ENCODE results near the gene NEAT1.
"Not testable (repeated sequence)": the region's sequence is repeated elsewhere in the genome, so short reads cannot be mapped to it uniquely, and the experiment has no call there.

Gene NEAT1

GRCh38 chr11:65404210-65404609 is 18.4 kb upstream of the NEAT1 start:
- Histone ChIP-seq H3K9me3 (ENCODE audit: low read length) (no peaks in the 10 kb centered on the region), H3K4me1 (ENCODE audit: insufficient read depth, low read length) (no peaks in the 10 kb centered on the region), H3K4me3 (ENCODE audit: low read length) (no peak overlapping the region), H2AFZ (ENCODE audit: low read depth, low read length) (no peak overlapping the region), H3K27me3 (ENCODE audit: insufficient read depth, low read length) (no peaks in the 10 kb centered on the region), H3K36me3 (ENCODE audit: insufficient read depth, low read length) (peaks cover 33% of the 10 kb centered on the region)

- peaks cover 28% of the 10 kb centered on the region for H3K36me3 ChIP-seq (ENCODE audit: insufficient read depth, low read length)
- H3K4me3 ChIP-seq (ENCODE audit: low read length), result no peak overlapping the region
- no peaks in the 10 kb centered on the region for H3K4me1 ChIP-seq (ENCODE audit: insufficient read depth, low read length)
- no peak overlapping the region for H2AFZ ChIP-seq (ENCODE audit: low read depth, low read length)
- no peaks in the 10 kb centered on the region for H3K9me3 ChIP-seq (ENCODE audit: low read length)
- no peaks in the 10 kb centered on the region for H3K27me3 ChIP-seq (ENCODE audit: insufficient read depth, low read length)
These were observed 17.8 kb upstream of the NEAT1 start for GRCh38 chr11:65404638-65405339.

DNA sequence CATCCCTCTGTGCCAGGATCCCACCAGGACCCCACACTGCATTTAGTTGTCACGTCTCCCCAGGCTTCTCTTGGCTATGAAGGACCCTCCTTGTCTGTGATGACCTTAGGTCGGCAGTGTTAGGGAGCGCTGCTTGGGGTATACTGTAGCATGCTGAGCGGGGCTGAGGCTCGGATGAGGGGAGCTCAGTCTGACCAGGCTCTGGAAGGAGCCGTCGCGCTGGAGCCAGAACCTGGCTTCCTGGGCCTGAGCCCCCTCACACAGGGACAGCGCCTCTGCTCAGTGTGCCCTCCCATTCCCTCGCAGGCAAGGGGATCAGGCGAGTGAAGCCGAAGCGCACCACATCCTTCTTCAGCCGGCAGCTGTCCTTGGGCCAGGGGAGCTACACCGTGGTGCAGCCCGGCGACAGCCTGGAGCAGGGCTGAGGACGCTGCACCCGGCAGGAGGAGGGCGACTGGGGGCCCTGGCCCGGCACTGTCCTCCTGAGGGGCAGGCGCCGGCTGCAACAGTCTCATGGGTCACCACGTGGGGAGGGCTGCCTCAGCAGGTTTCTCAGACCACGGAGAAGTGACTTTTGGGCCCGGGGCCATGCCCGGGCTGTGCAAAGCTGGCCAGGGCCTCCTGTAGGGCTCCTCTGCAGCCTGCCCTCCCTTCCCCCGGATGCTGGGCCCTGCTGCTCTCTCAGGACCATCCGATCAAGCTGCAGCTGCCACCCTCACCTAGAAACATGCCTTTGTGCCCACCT is 11.5 kb upstream of the NEAT1 start:
- Histone ChIP-seq H3K27me3 (ENCODE audit: insufficient read depth, low read length) (no peaks in the 10 kb centered on the region), H3K9me3 (ENCODE audit: low read length) (no peaks in the 10 kb centered on the region), H2AFZ (ENCODE audit: low read depth, low read length) (no peak overlapping the region), H3K4me1 (ENCODE audit: insufficient read depth, low read length) (peaks cover 10% of the 10 kb centered on the region), H3K4me3 (ENCODE audit: low read length) (no peak overlapping the region), H3K36me3 (ENCODE audit: insufficient read depth, low read length) (peaks cover 8% of the 10 kb centered on the region)

- no peak overlapping the region for H2AFZ ChIP-seq (ENCODE audit: low read depth, low read length)
- H3K4me3 ChIP-seq (ENCODE audit: low read length), result no peak overlapping the region
- no peaks in the 10 kb centered on the region for H3K9me3 ChIP-seq (ENCODE audit: low read length)
- no peaks in the 10 kb centered on the region for H3K27me3 ChIP-seq (ENCODE audit: insufficient read depth, low read length)
- H3K36me3 ChIP-seq (ENCODE audit: insufficient read depth, low read length), result peaks cover 8% of the 10 kb centered on the region
- H3K4me1 ChIP-seq (ENCODE audit: insufficient read depth, low read length), result peaks cover 15% of the 10 kb centered on the region
These were observed 10.9 kb upstream of the NEAT1 start for GRCh38 chr11:65411681-65412070.

DNA sequence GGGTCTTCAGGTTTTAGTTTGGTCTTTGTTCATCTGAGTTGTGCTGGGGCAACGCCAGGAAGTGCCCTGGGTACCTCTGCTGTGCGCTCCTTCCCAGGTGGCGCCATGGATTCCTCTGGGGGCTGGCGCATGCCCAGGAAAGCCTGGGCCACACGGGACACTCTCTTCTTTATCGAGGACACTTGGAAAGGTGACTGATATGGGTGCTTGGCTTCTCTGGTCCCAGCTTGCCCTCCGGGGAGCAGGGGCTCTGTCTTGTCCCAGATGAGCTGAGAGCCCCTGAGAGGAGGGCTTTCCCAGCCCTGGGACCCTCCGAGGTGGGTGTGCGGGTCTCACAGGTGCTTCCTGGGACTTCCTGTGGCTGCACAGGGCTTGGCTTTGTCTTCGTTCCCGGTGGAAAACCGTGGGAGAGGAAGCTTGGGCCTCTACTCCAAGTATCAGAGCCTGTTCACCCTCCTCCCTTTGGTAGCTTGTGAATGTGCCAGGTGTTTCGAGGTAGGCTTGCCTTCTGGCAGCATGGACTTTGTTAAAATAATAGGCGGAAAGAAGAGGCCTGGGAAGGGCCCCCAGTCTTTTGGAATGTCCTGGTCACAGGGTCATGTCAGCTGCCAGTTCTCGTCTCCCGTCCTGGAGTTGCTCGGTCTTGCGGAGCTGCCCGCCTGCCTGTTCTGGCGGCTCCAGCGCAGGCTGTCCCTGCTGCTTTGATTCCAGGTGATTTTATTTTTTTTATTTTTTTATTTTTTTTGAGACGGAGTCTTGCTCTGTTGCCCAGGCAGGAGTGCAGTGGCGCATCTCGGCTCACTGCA is 10.1 kb upstream of the NEAT1 start:
- Histone ChIP-seq H2AFZ (ENCODE audit: low read depth, low read length) (no peak overlapping the region), H3K27me3 (ENCODE audit: insufficient read depth, low read length) (no peaks in the 10 kb centered on the region), H3K4me1 (ENCODE audit: insufficient read depth, low read length) (peaks cover 23% of the 10 kb centered on the region), H3K9me3 (ENCODE audit: low read length) (no peaks in the 10 kb centered on the region), H3K36me3 (ENCODE audit: insufficient read depth, low read length) (peaks cover 6% of the 10 kb centered on the region), H3K4me3 (ENCODE audit: low read length) (no peak overlapping the region)

GRCh38 chr11:65413077-65413664 is 9.4 kb upstream of the NEAT1 start:
- H3K9me3 ChIP-seq (ENCODE audit: low read length); H2AFZ ChIP-seq (ENCODE audit: low read depth, low read length); H3K36me3 ChIP-seq (ENCODE audit: insufficient read depth, low read length); H3K4me3 ChIP-seq (ENCODE audit: low read length); H3K27me3 ChIP-seq (ENCODE audit: insufficient read depth, low read length): not testable (repeated sequence)
- peaks cover 30% of the 10 kb centered on the region for H3K4me1 ChIP-seq (ENCODE audit: insufficient read depth, low read length)

GRCh38 chr11:65414776-65415498 is 7.7 kb upstream of the NEAT1 start:
- no peak overlapping the region for H2AFZ ChIP-seq (ENCODE audit: low read depth, low read length)
- no peak overlapping the region for H3K4me3 ChIP-seq (ENCODE audit: low read length)
- H3K9me3 ChIP-seq (ENCODE audit: low read length), result no peaks in the 10 kb centered on the region
- H3K4me1 ChIP-seq (ENCODE audit: insufficient read depth, low read length), result peaks cover 39% of the 10 kb centered on the region
- H3K27me3 ChIP-seq (ENCODE audit: insufficient read depth, low read length), result no peaks in the 10 kb centered on the region
- peaks cover 2% of the 10 kb centered on the region for H3K36me3 ChIP-seq (ENCODE audit: insufficient read depth, low read length)

- Histone ChIP-seq H3K36me3 (ENCODE audit: insufficient read depth, low read length) (peaks cover 2% of the 10 kb centered on the region), H3K9me3 (ENCODE audit: low read length) (no peaks in the 10 kb centered on the region), H3K4me1 (ENCODE audit: insufficient read depth, low read length) (peaks cover 46% of the 10 kb centered on the region), H3K4me3 (ENCODE audit: low read length) (peak overlapping the region; percentile 31), H3K27me3 (ENCODE audit: insufficient read depth, low read length) (no peaks in the 10 kb centered on the region), H2AFZ (ENCODE audit: low read depth, low read length) (no peak overlapping the region)
These were observed 6.9 kb upstream of the NEAT1 start for GRCh38 chr11:65415499-65416340.

DNA sequence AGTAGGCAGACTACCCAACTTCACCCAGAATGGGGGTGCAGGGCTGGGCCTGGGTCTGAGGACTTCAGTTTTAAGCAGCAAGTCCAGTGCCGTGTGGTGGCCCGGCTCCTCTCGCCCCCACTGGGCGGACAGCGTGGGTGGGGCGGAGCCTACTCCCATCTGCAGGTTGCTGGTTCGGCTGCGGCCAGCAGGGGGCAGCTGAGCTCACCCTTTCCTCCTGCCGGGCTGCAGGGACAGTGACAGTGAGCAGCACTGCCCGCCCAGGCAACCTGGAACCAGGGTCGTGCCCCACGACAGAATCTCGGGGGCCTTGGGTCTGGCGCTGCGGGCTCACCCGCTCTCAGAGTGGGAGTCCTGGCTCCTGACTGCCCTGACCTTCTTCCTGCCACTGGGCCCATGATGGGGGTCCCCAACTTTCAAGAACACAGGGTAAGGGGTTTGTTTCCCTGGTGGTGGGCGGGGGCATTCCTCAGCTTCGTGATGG is 6.2 kb upstream of the NEAT1 start:
- H3K27me3 ChIP-seq (ENCODE audit: insufficient read depth, low read length), result no peaks in the 10 kb centered on the region
- no peaks in the 10 kb centered on the region for H3K36me3 ChIP-seq (ENCODE audit: insufficient read depth, low read length)
- H3K9me3 ChIP-seq (ENCODE audit: low read length), result no peaks in the 10 kb centered on the region
- peak overlapping the region; percentile 31 for H3K4me3 ChIP-seq (ENCODE audit: low read length)
- peaks cover 53% of the 10 kb centered on the region for H3K4me1 ChIP-seq (ENCODE audit: insufficient read depth, low read length)
- H2AFZ ChIP-seq (ENCODE audit: low read depth, low read length), result no peak overlapping the region

GRCh38 chr11:65416841-65417701 is 5.5 kb upstream of the NEAT1 start:
- Histone ChIP-seq H3K4me1 (ENCODE audit: insufficient read depth, low read length) (peaks cover 54% of the 10 kb centered on the region), H3K9me3 (ENCODE audit: low read length) (no peaks in the 10 kb centered on the region), H3K27me3 (ENCODE audit: insufficient read depth, low read length) (no peaks in the 10 kb centered on the region), H3K4me3 (ENCODE audit: low read length) (no peak overlapping the region), H3K36me3 (ENCODE audit: insufficient read depth, low read length) (no peaks in the 10 kb centered on the region), H2AFZ (ENCODE audit: low read depth, low read length) (no peak overlapping the region)

GRCh38 chr11:65417702-65418430 is 4.7 kb upstream of the NEAT1 start:
- H3K36me3 ChIP-seq (ENCODE audit: insufficient read depth, low read length), result no peaks in the 10 kb centered on the region
- H3K9me3 ChIP-seq (ENCODE audit: low read length), result no peaks in the 10 kb centered on the region
- no peaks in the 10 kb centered on the region for H3K27me3 ChIP-seq (ENCODE audit: insufficient read depth, low read length)
- H3K4me3 ChIP-seq (ENCODE audit: low read length), result peak overlapping the region; percentile 58
- H3K4me1 ChIP-seq (ENCODE audit: insufficient read depth, low read length), result peaks cover 54% of the 10 kb centered on the region
- H2AFZ ChIP-seq (ENCODE audit: low read depth, low read length), result no peak overlapping the region

All from neuron (in vitro differentiated cells).